K562 (cell line): ENCODE measurements around the gene RELL2. TPM values are rescaled to one million over a fixed set of nuclear protein-coding genes. Genes with fewer than 3 reads are reported as not detected.
A peak's percentile ranks its signal among the peaks of the same experiment; 100 is the strongest.

Experiments used
- CTBP1 ChIP-seq: fragments of 450-650 bp; IDR thresholded peaks from 2 replicates; pipeline ENCODE4 v1.6.1; 2016; ENCODE audit warnings: borderline replicate concordance
- IRF2 ChIP-seq: sonication (generic); formaldehyde crosslinking; IDR thresholded peaks from 2 replicates; pipeline ENCODE4 v1.8.1; 2022; ENCODE audit warnings: mild to moderate bottlenecking, missing genetic modification reagents
- MBD2 ChIP-seq: sonication (generic); IDR thresholded peaks from 2 replicates; pipeline ENCODE4 v1.6.1; 2016; ENCODE audit warnings: low read depth, borderline replicate concordance
- SP2 ChIP-seq: IDR thresholded peaks from 2 replicates; pipeline ENCODE4 v1.6.1; 2011; ENCODE audit warnings: mild to moderate bottlenecking, low read depth, low read length, moderate library complexity; ENCODE audit not compliant: poor library complexity, severe bottlenecking; ENCODE audit errors: extremely low read depth
- ZBTB17 ChIP-seq: fragments of 450-650 bp; formaldehyde crosslinking; IDR thresholded peaks from 2 replicates; pipeline ENCODE4 v1.4.0; 2020; ENCODE audit warnings: mild to moderate bottlenecking
- ZNF780A ChIP-seq: fragments of 250-450 bp; sonication (Bioruptor Pico); IDR thresholded peaks from 2 replicates; pipeline ENCODE4 v1.5.0; 2021; ENCODE audit warnings: mild to moderate bottlenecking
- polyA plus RNA-seq, 8 experiments: library from polyadenylated mRNA; depleted of rRNA in 4 of 8; stranded (reverse) in 5 of 8; unstranded in 3 of 8; fragments of >200 nt; fragmentation: Nextera tagmentation in 2 of 8; fragmentation: Illumina TruSeq in 1 of 8; extraction: Ambion mirVana in 2 of 8; extraction: Trizol in 1 of 8; gene quantifications; 2 replicates each; pipeline versions ENCODE4 v1.2.1 to v1.2.3, GENCODE V29; 2011 to 2014; ENCODE audit warnings: inconsistent platforms in 1 of 8, missing spikeins in 1 of 8
- total RNA-seq, 7 experiments: library from RNA; depleted of rRNA in 6 of 7; stranded (reverse); fragments of >200 nt in 6 of 7; fragmentation: Illumina TruSeq in 2 of 7; extraction: Trizol in 2 of 7; gene quantifications; 2 replicates each; pipeline versions ENCODE4 v1.2.1 to v1.2.3, GENCODE V29; 2011 to 2021; ENCODE audit warnings: low replicate concordance in 1 of 7
- TF ChIP-seq, protein P1 (sequence below): fragments of 250-450 bp; sonication (Bioruptor Pico); IDR thresholded peaks from 2 replicates; pipeline ENCODE4 v1.5.0; 2022; ENCODE audit warnings: mild to moderate bottlenecking
- TF ChIP-seq, protein P2 (sequence below): fragments of 200-600 bp; sonication (generic); IDR thresholded peaks from one replicate; pipeline ENCODE4 v1.6.1; 2012; ENCODE audit warnings: mild to moderate bottlenecking, low read depth, low read length, inconsistent platforms
- TF ChIP-seq, protein P3 (sequence below): conservative IDR thresholded peaks from 2 replicates; pipeline ENCODE4 v1.6.1; 2011; ENCODE audit warnings: low read depth, mild to moderate bottlenecking, low read length; ENCODE audit not compliant: control insufficient read depth
- TF ChIP-seq, protein P4 (sequence below): fragments of 450-650 bp; IDR thresholded peaks from 2 replicates; pipeline ENCODE4 v1.6.1; 2017; ENCODE audit warnings: mild to moderate bottlenecking, moderate library complexity

Gene RELL2
- total and polyA plus RNA-seq, 9 of the 15 experiments (the other 6 are each of a cell fraction or from before 2014, with no cell fraction given) = 0.06 to 36.0 (median 14.3) TPM

DNA sequence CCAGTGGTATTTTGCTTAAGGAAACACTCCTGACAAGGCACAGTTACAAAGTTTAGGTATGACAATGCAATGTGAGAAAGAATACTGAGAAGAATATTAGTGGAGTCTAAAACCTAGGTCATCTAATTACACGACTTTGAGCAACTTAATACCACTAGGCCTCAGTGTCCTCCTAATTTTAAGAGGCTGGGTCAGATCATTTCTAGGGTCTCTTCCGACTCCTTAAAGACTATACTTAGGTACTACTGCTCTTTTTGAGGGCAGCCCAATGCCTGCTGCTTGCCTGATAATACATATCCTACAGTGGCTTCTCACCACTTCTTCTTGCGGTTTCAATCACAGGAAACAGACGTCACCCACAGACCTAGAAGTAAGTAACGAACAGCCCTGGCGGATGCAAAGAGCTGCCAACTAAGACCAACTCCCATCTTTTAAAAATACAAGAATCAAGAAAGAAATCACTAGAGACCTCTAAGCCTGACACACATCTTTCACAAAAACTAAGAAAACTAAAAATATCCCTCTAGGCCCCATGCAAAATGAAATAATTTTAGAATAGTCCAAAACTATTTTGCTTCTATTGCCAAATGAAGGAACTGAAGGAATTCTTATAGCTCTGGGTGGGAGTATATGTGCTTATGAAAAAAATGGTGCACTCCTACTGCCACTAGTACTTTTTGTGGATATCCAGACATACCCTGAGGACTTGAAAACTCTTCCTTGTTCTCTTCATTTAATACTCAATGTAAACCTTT is 31.1 kb upstream of the RELL2 start (continued):
- TF ChIP-seq, protein P1, sequence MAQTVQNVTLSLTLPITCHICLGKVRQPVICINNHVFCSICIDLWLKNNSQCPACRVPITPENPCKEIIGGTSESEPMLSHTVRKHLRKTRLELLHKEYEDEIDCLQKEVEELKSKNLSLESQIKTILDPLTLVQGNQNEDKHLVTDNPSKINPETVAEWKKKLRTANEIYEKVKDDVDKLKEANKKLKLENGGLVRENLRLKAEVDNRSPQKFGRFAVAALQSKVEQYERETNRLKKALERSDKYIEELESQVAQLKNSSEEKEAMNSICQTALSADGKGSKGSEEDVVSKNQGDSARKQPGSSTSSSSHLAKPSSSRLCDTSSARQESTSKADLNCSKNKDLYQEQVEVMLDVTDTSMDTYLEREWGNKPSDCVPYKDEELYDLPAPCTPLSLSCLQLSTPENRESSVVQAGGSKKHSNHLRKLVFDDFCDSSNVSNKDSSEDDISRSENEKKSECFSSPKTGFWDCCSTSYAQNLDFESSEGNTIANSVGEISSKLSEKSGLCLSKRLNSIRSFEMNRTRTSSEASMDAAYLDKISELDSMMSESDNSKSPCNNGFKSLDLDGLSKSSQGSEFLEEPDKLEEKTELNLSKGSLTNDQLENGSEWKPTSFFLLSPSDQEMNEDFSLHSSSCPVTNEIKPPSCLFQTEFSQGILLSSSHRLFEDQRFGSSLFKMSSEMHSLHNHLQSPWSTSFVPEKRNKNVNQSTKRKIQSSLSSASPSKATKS (CRISPR knock-in tag) = no peak
- TF ChIP-seq, protein P2, sequence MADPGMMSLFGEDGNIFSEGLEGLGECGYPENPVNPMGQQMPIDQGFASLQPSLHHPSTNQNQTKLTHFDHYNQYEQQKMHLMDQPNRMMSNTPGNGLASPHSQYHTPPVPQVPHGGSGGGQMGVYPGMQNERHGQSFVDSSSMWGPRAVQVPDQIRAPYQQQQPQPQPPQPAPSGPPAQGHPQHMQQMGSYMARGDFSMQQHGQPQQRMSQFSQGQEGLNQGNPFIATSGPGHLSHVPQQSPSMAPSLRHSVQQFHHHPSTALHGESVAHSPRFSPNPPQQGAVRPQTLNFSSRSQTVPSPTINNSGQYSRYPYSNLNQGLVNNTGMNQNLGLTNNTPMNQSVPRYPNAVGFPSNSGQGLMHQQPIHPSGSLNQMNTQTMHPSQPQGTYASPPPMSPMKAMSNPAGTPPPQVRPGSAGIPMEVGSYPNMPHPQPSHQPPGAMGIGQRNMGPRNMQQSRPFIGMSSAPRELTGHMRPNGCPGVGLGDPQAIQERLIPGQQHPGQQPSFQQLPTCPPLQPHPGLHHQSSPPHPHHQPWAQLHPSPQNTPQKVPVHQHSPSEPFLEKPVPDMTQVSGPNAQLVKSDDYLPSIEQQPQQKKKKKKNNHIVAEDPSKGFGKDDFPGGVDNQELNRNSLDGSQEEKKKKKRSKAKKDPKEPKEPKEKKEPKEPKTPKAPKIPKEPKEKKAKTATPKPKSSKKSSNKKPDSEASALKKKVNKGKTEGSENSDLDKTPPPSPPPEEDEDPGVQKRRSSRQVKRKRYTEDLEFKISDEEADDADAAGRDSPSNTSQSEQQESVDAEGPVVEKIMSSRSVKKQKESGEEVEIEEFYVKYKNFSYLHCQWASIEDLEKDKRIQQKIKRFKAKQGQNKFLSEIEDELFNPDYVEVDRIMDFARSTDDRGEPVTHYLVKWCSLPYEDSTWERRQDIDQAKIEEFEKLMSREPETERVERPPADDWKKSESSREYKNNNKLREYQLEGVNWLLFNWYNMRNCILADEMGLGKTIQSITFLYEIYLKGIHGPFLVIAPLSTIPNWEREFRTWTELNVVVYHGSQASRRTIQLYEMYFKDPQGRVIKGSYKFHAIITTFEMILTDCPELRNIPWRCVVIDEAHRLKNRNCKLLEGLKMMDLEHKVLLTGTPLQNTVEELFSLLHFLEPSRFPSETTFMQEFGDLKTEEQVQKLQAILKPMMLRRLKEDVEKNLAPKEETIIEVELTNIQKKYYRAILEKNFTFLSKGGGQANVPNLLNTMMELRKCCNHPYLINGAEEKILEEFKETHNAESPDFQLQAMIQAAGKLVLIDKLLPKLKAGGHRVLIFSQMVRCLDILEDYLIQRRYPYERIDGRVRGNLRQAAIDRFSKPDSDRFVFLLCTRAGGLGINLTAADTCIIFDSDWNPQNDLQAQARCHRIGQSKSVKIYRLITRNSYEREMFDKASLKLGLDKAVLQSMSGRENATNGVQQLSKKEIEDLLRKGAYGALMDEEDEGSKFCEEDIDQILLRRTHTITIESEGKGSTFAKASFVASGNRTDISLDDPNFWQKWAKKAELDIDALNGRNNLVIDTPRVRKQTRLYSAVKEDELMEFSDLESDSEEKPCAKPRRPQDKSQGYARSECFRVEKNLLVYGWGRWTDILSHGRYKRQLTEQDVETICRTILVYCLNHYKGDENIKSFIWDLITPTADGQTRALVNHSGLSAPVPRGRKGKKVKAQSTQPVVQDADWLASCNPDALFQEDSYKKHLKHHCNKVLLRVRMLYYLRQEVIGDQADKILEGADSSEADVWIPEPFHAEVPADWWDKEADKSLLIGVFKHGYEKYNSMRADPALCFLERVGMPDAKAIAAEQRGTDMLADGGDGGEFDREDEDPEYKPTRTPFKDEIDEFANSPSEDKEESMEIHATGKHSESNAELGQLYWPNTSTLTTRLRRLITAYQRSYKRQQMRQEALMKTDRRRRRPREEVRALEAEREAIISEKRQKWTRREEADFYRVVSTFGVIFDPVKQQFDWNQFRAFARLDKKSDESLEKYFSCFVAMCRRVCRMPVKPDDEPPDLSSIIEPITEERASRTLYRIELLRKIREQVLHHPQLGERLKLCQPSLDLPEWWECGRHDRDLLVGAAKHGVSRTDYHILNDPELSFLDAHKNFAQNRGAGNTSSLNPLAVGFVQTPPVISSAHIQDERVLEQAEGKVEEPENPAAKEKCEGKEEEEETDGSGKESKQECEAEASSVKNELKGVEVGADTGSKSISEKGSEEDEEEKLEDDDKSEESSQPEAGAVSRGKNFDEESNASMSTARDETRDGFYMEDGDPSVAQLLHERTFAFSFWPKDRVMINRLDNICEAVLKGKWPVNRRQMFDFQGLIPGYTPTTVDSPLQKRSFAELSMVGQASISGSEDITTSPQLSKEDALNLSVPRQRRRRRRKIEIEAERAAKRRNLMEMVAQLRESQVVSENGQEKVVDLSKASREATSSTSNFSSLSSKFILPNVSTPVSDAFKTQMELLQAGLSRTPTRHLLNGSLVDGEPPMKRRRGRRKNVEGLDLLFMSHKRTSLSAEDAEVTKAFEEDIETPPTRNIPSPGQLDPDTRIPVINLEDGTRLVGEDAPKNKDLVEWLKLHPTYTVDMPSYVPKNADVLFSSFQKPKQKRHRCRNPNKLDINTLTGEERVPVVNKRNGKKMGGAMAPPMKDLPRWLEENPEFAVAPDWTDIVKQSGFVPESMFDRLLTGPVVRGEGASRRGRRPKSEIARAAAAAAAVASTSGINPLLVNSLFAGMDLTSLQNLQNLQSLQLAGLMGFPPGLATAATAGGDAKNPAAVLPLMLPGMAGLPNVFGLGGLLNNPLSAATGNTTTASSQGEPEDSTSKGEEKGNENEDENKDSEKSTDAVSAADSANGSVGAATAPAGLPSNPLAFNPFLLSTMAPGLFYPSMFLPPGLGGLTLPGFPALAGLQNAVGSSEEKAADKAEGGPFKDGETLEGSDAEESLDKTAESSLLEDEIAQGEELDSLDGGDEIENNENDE = no peak
- TF ChIP-seq ZNF780A (CRISPR knock-in tag) (no peak), CTBP1 (peak; percentile 76), ZBTB17 (CRISPR knock-in tag) (peak; percentile 39; the same call in 1 of the 2 replicates), SP2 (no peak), MBD2 (peak; percentile 72; the same call in 1 of the 2 replicates), IRF2 (CRISPR knock-in tag) (no peak)
- TF ChIP-seq, protein P3, sequence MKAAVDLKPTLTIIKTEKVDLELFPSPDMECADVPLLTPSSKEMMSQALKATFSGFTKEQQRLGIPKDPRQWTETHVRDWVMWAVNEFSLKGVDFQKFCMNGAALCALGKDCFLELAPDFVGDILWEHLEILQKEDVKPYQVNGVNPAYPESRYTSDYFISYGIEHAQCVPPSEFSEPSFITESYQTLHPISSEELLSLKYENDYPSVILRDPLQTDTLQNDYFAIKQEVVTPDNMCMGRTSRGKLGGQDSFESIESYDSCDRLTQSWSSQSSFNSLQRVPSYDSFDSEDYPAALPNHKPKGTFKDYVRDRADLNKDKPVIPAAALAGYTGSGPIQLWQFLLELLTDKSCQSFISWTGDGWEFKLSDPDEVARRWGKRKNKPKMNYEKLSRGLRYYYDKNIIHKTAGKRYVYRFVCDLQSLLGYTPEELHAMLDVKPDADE = 0 out of 2 replicates have a peak, but pooled peaks have one; percentile 43
- TF ChIP-seq, protein P4, sequence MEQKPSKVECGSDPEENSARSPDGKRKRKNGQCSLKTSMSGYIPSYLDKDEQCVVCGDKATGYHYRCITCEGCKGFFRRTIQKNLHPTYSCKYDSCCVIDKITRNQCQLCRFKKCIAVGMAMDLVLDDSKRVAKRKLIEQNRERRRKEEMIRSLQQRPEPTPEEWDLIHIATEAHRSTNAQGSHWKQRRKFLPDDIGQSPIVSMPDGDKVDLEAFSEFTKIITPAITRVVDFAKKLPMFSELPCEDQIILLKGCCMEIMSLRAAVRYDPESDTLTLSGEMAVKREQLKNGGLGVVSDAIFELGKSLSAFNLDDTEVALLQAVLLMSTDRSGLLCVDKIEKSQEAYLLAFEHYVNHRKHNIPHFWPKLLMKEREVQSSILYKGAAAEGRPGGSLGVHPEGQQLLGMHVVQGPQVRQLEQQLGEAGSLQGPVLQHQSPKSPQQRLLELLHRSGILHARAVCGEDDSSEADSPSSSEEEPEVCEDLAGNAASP = no peak
